Measurements from ENCODE around the gene MON1A. TPM values are rescaled to one million over a fixed set of nuclear protein-coding genes. Genes with fewer than 3 reads are reported as not detected.

The MON1A gene
- total and polyA plus RNA-seq, 4 donors, result 4.6 to 9.5 (median 8.2) TPM

- no peak for DNase-seq (ENCODE audit: low spot score)
- WGBS, result 97% methylated on average over 1 of the region's 1 CpG
- H3K4me1 ChIP-seq (ENCODE audit: control insufficient read depth in 4 of 4, insufficient read depth in 4 of 4, low read length in 3 of 4), result peaks cover 0 to 3% (median 0%) of the 10 kb centered on the region in 4 donors
- peaks cover 0 to 11% (median 0%) of the 10 kb centered on the region in 4 donors for H3K36me3 ChIP-seq (ENCODE audit: control insufficient read depth in 4 of 4, insufficient read depth in 3 of 4, low read depth in 1 of 4, low read length in 3 of 4)
- TF ChIP-seq SP1 (IDR thresholded peaks at IDR 0.05) (no peak), HNF4G (IDR thresholded peaks at IDR 0.05) (no peak), RAD21 (IDR thresholded peaks at IDR 0.05) (no peak), FOXA2 (IDR thresholded peaks at IDR 0.05) (no peak), MAX (IDR thresholded peaks at IDR 0.05) (no peak), ZBTB33 (IDR thresholded peaks at IDR 0.05) (no peak), EGR1 (IDR thresholded peaks at IDR 0.05; ENCODE audit: low read depth in 2 of 2) (no peak)
- H3K9ac ChIP-seq (ENCODE audit: low read depth in 1 of 2, low read length in 2 of 2), result no peak overlapping the region
- no peaks in the 10 kb centered on the region for H3K9me3 ChIP-seq (ENCODE audit: control insufficient read depth in 4 of 4, low read length in 3 of 4)
- H3K27me3 ChIP-seq (ENCODE audit: control insufficient read depth in 4 of 4, insufficient read depth in 4 of 4, low read length in 3 of 4), result no peaks in the 10 kb centered on the region
- H3K27ac ChIP-seq (ENCODE audit: low read depth in 1 of 2, low read length in 2 of 2), result no peak overlapping the region
- H3K4me3 ChIP-seq (ENCODE audit: low read depth in 1 of 3, low read length in 3 of 3), result no peak overlapping the region
Observed at GRCh38 chr3:49966233-49966942, 36.8 kb upstream of the MON1A start.

- TF ChIP-seq MAX (IDR thresholded peaks at IDR 0.05), result no peak
- no peak for TF ChIP-seq FOXA2 (IDR thresholded peaks at IDR 0.05)
- no peak for TF ChIP-seq HNF4A (conservative IDR thresholded peaks at IDR 0.05)
- no peak for TF ChIP-seq EGR1 (IDR thresholded peaks at IDR 0.05; ENCODE audit: low read depth in 2 of 2)
- TF ChIP-seq YY1 (IDR thresholded peaks at IDR 0.05), result no peak
- no peak for TF ChIP-seq ZBTB33 (IDR thresholded peaks at IDR 0.05)
- no peak for TF ChIP-seq RAD21 (IDR thresholded peaks at IDR 0.05)
- no peak for TF ChIP-seq RXRA (IDR thresholded peaks at IDR 0.05)
- TF ChIP-seq JUND (IDR thresholded peaks at IDR 0.05), result no peak
- no peak for TF ChIP-seq ATF3 (IDR thresholded peaks at IDR 0.05)
- no peak for TF ChIP-seq FOXA1 (IDR thresholded peaks at IDR 0.05)
- TF ChIP-seq SP1 (IDR thresholded peaks at IDR 0.05), result no peak
- WGBS, result 96% methylated on average over 3 of the region's 3 CpGs
- H3K36me3 ChIP-seq (ENCODE audit: control insufficient read depth in 4 of 4, insufficient read depth in 3 of 4, low read depth in 1 of 4, low read length in 3 of 4), result no peaks in the 10 kb centered on the region
- H3K27ac ChIP-seq (ENCODE audit: low read depth in 1 of 2, low read length in 2 of 2), result no peak overlapping the region
- no peaks in the 10 kb centered on the region for H3K9me3 ChIP-seq (ENCODE audit: control insufficient read depth in 4 of 4, low read length in 3 of 4)
- peaks cover 4 to 7% (median 5%) of the 10 kb centered on the region in 4 donors for H3K4me1 ChIP-seq (ENCODE audit: control insufficient read depth in 4 of 4, insufficient read depth in 4 of 4, low read length in 3 of 4)
- no peak overlapping the region for H3K4me3 ChIP-seq (ENCODE audit: low read depth in 1 of 3, low read length in 3 of 3)
- H3K9ac ChIP-seq (ENCODE audit: low read depth in 1 of 2, low read length in 2 of 2), result no peak overlapping the region
- no peak for DNase-seq (ENCODE audit: low spot score)
- H3K27me3 ChIP-seq (ENCODE audit: control insufficient read depth in 4 of 4, insufficient read depth in 4 of 4, low read length in 3 of 4), result no peaks in the 10 kb centered on the region
Observed at GRCh38 chr3:49955636-49956035, 26.0 kb upstream of the MON1A start.

Measured in liver (tissue), 9 donors.